Measurements from ENCODE around the gene SLC25A25. TPM values are rescaled to one million over a fixed set of nuclear protein-coding genes. Genes with fewer than 3 reads are reported as not detected.
"Not testable (repeated sequence)": the region's sequence is repeated elsewhere in the genome, so short reads cannot be mapped to it uniquely, and the experiment has no call there.

SLC25A25 gene
- total RNA-seq, 1 donor from 2014 or later, result 78.2 TPM

- no peak for DNase-seq (ENCODE audit: low read depth in 2 of 2)
Measured at GRCh38 chr9:128051932-128052709, 15.9 kb upstream of the SLC25A25 start.

- no peak for DNase-seq (ENCODE audit: low read depth in 2 of 2)
Measured at GRCh38 chr9:128053560-128053959, 14.5 kb upstream of the SLC25A25 start.

- DNase-seq (ENCODE audit: low read depth in 2 of 2), result no peak
Measured at GRCh38 chr9:128054087-128054486, 13.9 kb upstream of the SLC25A25 start.

- DNase-seq (ENCODE audit: low read depth in 2 of 2), result no peak
Measured at GRCh38 chr9:128055344-128056040, 12.5 kb upstream of the SLC25A25 start.

GRCh38 chr9:128056086-128056485 is 11.9 kb upstream of the SLC25A25 start:
- DNase-seq (ENCODE audit: low read depth in 2 of 2), result no peak

- no peak for DNase-seq (ENCODE audit: low read depth in 2 of 2)
Measured at GRCh38 chr9:128056887-128057723, 10.9 kb upstream of the SLC25A25 start.

GRCh38 chr9:128057724-128058409 is 10.2 kb upstream of the SLC25A25 start:
- DNase-seq (ENCODE audit: low read depth in 2 of 2), result no peak

- no peak for DNase-seq (ENCODE audit: low read depth in 2 of 2)
Measured at GRCh38 chr9:128059365-128059983, 8.6 kb upstream of the SLC25A25 start.

- peak; percentile 27 to 41 for DNase-seq (ENCODE audit: low read depth in 2 of 2)
Measured at GRCh38 chr9:128061275-128061960, 6.6 kb upstream of the SLC25A25 start.

- no peak for DNase-seq (ENCODE audit: low read depth in 2 of 2)
Measured at GRCh38 chr9:128062279-128062678, 5.8 kb upstream of the SLC25A25 start.

GRCh38 chr9:128062846-128063831 is 4.9 kb upstream of the SLC25A25 start:
- DNase-seq (ENCODE audit: low read depth in 2 of 2), result no peak

- no peak for DNase-seq (ENCODE audit: low read depth in 2 of 2)
Measured at GRCh38 chr9:128065907-128066712, 1.9 kb upstream of the SLC25A25 start.

GRCh38 chr9:128066713-128067644 is 1.1 kb upstream of the SLC25A25 start, which contains the start of gene NAIF1:
NAIF1 (minus strand) TSS chr9:128067320; CDS start chr9:128067101, 219 bp downstream.
- peak; percentile 100 for DNase-seq (ENCODE audit: low read depth in 2 of 2)

GRCh38 chr9:128068386-128069205 is 564 bp downstream of the SLC25A25 start:
- peak in 1 of 2 donors; percentile 30 for DNase-seq (ENCODE audit: low read depth in 2 of 2)

- no peak for DNase-seq (ENCODE audit: low read depth in 2 of 2)
Measured at GRCh38 chr9:128070874-128071273, 2.8 kb downstream of the SLC25A25 start.

GRCh38 chr9:128071475-128071874 is 3.4 kb downstream of the SLC25A25 start:
- DNase-seq (ENCODE audit: low read depth in 2 of 2), result not testable (repeated sequence)
